ENCODE data around the gene ITGB3. TPM values are rescaled to one million over a fixed set of nuclear protein-coding genes. Genes with fewer than 3 reads are reported as not detected.
"Not testable (repeated sequence)": the region's sequence is repeated elsewhere in the genome, so short reads cannot be mapped to it uniquely, and the experiment has no call there.

The ITGB3 gene
- total RNA-seq, 1 donor from 2014 or later, result 0.42 TPM

- intact Hi-C loops (cut with micrococcal nuclease), result no loop called here
Measured at GRCh38 chr17:47222047-47222446, 31.6 kb upstream of the ITGB3 start.

- intact Hi-C loops (cut with micrococcal nuclease), result no loop called here
Measured at GRCh38 chr17:47223007-47223406, 30.6 kb upstream of the ITGB3 start.

- intact Hi-C loops (cut with micrococcal nuclease), result no loop called here
Measured at GRCh38 chr17:47223460-47223859, 30.2 kb upstream of the ITGB3 start.

GRCh38 chr17:47224077-47224476 lies 29.6 kb upstream of the ITGB3 start:
- intact Hi-C loops (cut with micrococcal nuclease), result not testable (repeated sequence)

GRCh38 chr17:47224966-47225365 lies 28.7 kb upstream of the ITGB3 start:
- intact Hi-C loops (cut with micrococcal nuclease), result no loop called here

- intact Hi-C loops (cut with micrococcal nuclease), result no loop called here
Measured at GRCh38 chr17:47225436-47225858, 28.2 kb upstream of the ITGB3 start.

GRCh38 chr17:47225911-47226688 lies 27.5 kb upstream of the ITGB3 start:
- intact Hi-C loops (cut with micrococcal nuclease), result no loop called here

GRCh38 chr17:47227862-47228261 lies 25.8 kb upstream of the ITGB3 start:
- intact Hi-C loops (cut with micrococcal nuclease), result loop anchor here (2.0 kb wide), 1 partner anchor 39 kb away; the partner anchor contains the start of gene CDC27

- intact Hi-C loops (cut with micrococcal nuclease), result loop anchor here (1.0 to 2.0 kb wide), 5 partner anchors 24 to 386 kb away; partner anchors contain the start of genes CDC27 and ITGB3
Measured at GRCh38 chr17:47229535-47230443, 23.8 kb upstream of the ITGB3 start.

- intact Hi-C loops (cut with micrococcal nuclease), result loop anchor here (1.0 kb wide), 1 partner anchor 22 kb away; the partner anchor contains the start of gene ITGB3
Measured at GRCh38 chr17:47230864-47231263, 22.8 kb upstream of the ITGB3 start.

GRCh38 chr17:47231334-47231733 lies 22.3 kb upstream of the ITGB3 start:
- intact Hi-C loops (cut with micrococcal nuclease), result no loop called here

GRCh38 chr17:47231866-47232265 lies 21.8 kb upstream of the ITGB3 start:
- intact Hi-C loops (cut with micrococcal nuclease), result no loop called here

- intact Hi-C loops (cut with micrococcal nuclease), result no loop called here
Measured at GRCh38 chr17:47232465-47232864, 21.2 kb upstream of the ITGB3 start.

GRCh38 chr17:47235506-47235905 lies 18.1 kb upstream of the ITGB3 start:
- intact Hi-C loops (cut with micrococcal nuclease), result no loop called here

GRCh38 chr17:47235923-47236322 lies 17.7 kb upstream of the ITGB3 start:
- intact Hi-C loops (cut with micrococcal nuclease), result no loop called here

- intact Hi-C loops (cut with micrococcal nuclease), result no loop called here
Measured at GRCh38 chr17:47237841-47238240, 15.8 kb upstream of the ITGB3 start.

- intact Hi-C loops (cut with micrococcal nuclease), result no loop called here
Measured at GRCh38 chr17:47238321-47239010, 15.2 kb upstream of the ITGB3 start.

- intact Hi-C loops (cut with micrococcal nuclease), result no loop called here
Measured at GRCh38 chr17:47239619-47239966, 14.0 kb upstream of the ITGB3 start.

GRCh38 chr17:47239967-47240651 lies 13.5 kb upstream of the ITGB3 start:
- intact Hi-C loops (cut with micrococcal nuclease), result no loop called here

- intact Hi-C loops (cut with micrococcal nuclease), result no loop called here
Measured at GRCh38 chr17:47240806-47241205, 12.8 kb upstream of the ITGB3 start.

GRCh38 chr17:47242648-47243047 lies 11.0 kb upstream of the ITGB3 start:
- intact Hi-C loops (cut with micrococcal nuclease), result no loop called here
